ENCODE data around the gene CDH4.

The CDH4 gene

GRCh38 chr20:61846741-61847419, 594.8 kb downstream of the CDH4 start:
- Histone ChIP-seq H3K4me3 (replicated peaks; ENCODE audit: insufficient read depth, low read length) (no peak overlapping the region), H3K27me3 (ENCODE audit: insufficient read depth, poor library complexity, severe bottlenecking) (no peaks in the 10 kb centered on the region), H3K27ac (replicated peaks) (no peak overlapping the region)
- no peak for DNase-seq (ENCODE audit: low read depth in 1 of 2, low spot score in 1 of 2)
- TF ChIP-seq REST (IDR thresholded peaks at IDR 0.05; ENCODE audit: insufficient replicate concordance, low read depth) (no peak), CTCF (IDR thresholded peaks at IDR 0.05; ENCODE audit: insufficient read depth, low read length) (no peak), GABPA (IDR thresholded peaks at IDR 0.05; ENCODE audit: low read depth) (no peak), POLR2AphosphoS5 (IDR thresholded peaks at IDR 0.05; ENCODE audit: low read depth) (no peak), SPI1 (IDR thresholded peaks at IDR 0.05; ENCODE audit: borderline replicate concordance, low read depth) (no peak)

- TF ChIP-seq POLR2AphosphoS5 (IDR thresholded peaks at IDR 0.05; ENCODE audit: low read depth) (no peak), GABPA (IDR thresholded peaks at IDR 0.05; ENCODE audit: low read depth) (no peak), SPI1 (IDR thresholded peaks at IDR 0.05; ENCODE audit: borderline replicate concordance, low read depth) (no peak), REST (IDR thresholded peaks at IDR 0.05; ENCODE audit: insufficient replicate concordance, low read depth) (no peak), CTCF (IDR thresholded peaks at IDR 0.05; ENCODE audit: insufficient read depth, low read length) (no peak)
- no peak for DNase-seq (ENCODE audit: low read depth in 1 of 2, low spot score in 1 of 2)
- no peak overlapping the region for H3K4me3 ChIP-seq (replicated peaks; ENCODE audit: insufficient read depth, low read length)
- H3K27me3 ChIP-seq (ENCODE audit: insufficient read depth, poor library complexity, severe bottlenecking) = no peaks in the 10 kb centered on the region
- no peak overlapping the region for H3K27ac ChIP-seq (replicated peaks)
Measured at GRCh38 chr20:61847420-61847748, 595.3 kb downstream of the CDH4 start.

GRCh38 chr20:61847986-61848385, 595.9 kb downstream of the CDH4 start:
- Histone ChIP-seq H3K4me3 (replicated peaks; ENCODE audit: insufficient read depth, low read length) (no peak overlapping the region), H3K27me3 (ENCODE audit: insufficient read depth, poor library complexity, severe bottlenecking) (no peaks in the 10 kb centered on the region), H3K27ac (replicated peaks) (no peak overlapping the region)
- TF ChIP-seq GABPA (IDR thresholded peaks at IDR 0.05; ENCODE audit: low read depth) = no peak
- TF ChIP-seq SPI1 (IDR thresholded peaks at IDR 0.05; ENCODE audit: borderline replicate concordance, low read depth) = no peak
- no peak for TF ChIP-seq POLR2AphosphoS5 (IDR thresholded peaks at IDR 0.05; ENCODE audit: low read depth)
- TF ChIP-seq REST (IDR thresholded peaks at IDR 0.05; ENCODE audit: insufficient replicate concordance, low read depth) = no peak
- TF ChIP-seq CTCF (IDR thresholded peaks at IDR 0.05; ENCODE audit: insufficient read depth, low read length) = no peak
- no peak for DNase-seq (ENCODE audit: low read depth in 1 of 2, low spot score in 1 of 2)
